ENCODE data around the gene TEX13D. TPM values are rescaled to one million over a fixed set of nuclear protein-coding genes. Genes with fewer than 3 reads are reported as not detected.
"Not testable (repeated sequence)": the region's sequence is repeated elsewhere in the genome, so short reads cannot be mapped to it uniquely, and the experiment has no call there.

TEX13D gene
- polyA plus RNA-seq (2011; rRNA removed) (not detected in 2 replicates), polyA minus RNA-seq (2011; rRNA and poly(A)+ RNA removed) (not detected in 2 replicates)

DNA sequence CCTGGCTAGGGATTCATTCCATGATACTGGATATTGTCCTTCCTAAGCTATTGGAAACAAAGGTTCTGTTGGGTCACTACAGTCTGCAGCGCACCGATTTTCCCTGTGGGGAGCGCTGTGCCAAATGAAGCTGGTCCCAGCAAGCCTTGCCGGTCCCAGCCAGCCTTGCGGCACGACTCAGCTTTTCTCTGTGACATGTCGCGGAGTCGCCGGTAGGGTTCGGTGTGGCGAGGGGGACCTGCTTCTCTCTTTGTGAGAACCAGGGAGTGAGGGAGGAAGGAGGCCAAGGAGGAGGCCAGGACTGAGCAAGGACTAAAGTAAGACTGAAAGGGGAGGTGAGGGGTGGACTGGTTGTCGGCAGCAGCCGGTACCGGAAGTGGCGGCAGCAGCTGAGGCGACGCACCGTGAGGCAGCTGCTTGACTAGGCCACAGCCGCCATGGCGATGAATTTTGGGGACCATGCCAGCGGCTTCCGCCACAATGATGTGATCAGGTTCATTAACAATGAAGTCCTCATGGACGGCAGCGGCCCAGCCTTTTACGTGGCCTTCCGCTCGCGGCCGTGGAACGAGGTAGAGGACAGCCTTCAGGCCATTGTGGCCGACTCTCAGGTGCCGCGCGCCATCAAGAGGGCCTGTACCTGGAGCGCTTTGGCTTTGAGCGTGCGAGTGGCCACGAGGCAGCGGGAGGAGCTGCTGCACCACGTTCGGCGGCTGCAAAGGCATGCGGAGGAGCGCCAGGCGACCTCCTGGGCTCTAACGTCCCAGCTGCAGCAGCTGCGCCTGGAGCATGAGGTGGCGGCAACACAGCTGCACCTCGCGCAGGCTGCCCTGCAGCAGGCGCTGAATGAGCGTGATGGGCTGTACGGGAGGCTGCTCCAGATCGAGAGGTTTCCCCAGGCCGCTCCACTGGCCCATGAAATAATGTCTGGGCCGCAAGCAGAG lies at the start of gene TEX13D:
Gene TEX13D (plus strand): TSS at position 180 of the 944 bp plus-strand sequence. CDS start 258 bp downstream, at position 438.
- Histone ChIP-seq H3K36me3 (ENCODE audit: control insufficient read depth, insufficient read depth, low read length) (no peaks in the 10 kb centered on the region), H3K4me3 (ENCODE audit: low read depth, low read length) (no peak within 1 kb of the TSS), H3K27me3 (ENCODE audit: control insufficient read depth, insufficient read depth, low read length) (no peaks in the 10 kb centered on the region)
- DNase-seq (ENCODE audit: low read depth), result no peak
- ChIA-PET POLR2A (no interaction called here), CTCF (no interaction called here)
- TF ChIP-seq, protein P1, sequence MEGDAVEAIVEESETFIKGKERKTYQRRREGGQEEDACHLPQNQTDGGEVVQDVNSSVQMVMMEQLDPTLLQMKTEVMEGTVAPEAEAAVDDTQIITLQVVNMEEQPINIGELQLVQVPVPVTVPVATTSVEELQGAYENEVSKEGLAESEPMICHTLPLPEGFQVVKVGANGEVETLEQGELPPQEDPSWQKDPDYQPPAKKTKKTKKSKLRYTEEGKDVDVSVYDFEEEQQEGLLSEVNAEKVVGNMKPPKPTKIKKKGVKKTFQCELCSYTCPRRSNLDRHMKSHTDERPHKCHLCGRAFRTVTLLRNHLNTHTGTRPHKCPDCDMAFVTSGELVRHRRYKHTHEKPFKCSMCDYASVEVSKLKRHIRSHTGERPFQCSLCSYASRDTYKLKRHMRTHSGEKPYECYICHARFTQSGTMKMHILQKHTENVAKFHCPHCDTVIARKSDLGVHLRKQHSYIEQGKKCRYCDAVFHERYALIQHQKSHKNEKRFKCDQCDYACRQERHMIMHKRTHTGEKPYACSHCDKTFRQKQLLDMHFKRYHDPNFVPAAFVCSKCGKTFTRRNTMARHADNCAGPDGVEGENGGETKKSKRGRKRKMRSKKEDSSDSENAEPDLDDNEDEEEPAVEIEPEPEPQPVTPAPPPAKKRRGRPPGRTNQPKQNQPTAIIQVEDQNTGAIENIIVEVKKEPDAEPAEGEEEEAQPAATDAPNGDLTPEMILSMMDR (IDR thresholded peaks at IDR 0.05; ENCODE audit: insufficient read depth, low read depth, low read length), result no peak

DNA sequence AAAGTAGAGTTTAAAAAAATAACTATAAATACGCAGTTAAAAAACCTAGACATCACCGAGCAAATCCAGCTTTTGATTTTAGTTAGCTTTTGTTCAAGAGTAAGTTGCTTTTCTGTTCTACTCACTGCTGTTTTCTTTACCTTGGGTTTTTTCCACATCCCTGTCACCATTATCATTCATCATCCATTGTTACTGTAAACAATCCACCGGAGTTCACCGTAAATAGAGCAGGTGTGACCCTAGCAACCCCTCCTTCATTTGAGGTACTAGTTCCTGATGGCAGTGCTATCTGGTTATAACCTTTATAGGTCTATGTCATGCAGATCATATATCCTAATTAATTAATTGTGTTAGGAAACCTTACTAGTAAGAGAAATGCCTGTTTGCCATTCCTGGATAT lies 43.0 kb upstream of the TEX13D start:
- no peaks in the 10 kb centered on the region for H3K27me3 ChIP-seq (ENCODE audit: control insufficient read depth, insufficient read depth, low read length)
- ChIA-PET CTCF (no interaction called here), POLR2A (no interaction called here)
- H3K4me3 ChIP-seq (ENCODE audit: low read depth, low read length), result no peak overlapping the region
- TF ChIP-seq, protein P1 (IDR thresholded peaks at IDR 0.05; ENCODE audit: insufficient read depth, low read depth, low read length), result no peak
- DNase-seq (ENCODE audit: low read depth), result no peak
- no peaks in the 10 kb centered on the region for H3K36me3 ChIP-seq (ENCODE audit: control insufficient read depth, insufficient read depth, low read length)

DNA sequence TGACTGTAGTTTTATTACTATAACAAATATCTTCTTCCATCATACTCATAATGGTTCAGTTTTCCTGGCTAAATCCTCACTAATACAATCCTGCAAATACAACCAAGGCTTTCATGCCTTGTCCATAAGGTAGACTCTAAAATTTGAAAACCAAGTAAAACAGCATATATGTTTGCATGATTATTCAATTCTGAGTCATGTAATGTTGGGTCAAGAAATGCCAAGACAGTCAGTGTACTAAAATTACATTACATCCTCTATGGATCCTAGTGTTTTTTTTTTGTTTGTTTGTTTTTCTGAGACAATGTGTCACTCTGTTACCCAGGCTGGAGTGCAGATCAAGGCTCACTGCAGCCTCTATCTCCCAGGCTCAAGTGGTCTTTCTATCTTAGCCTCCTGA lies 38.6 kb upstream of the TEX13D start:
- ChIA-PET POLR2A (no interaction called here), CTCF (no interaction called here)
- TF ChIP-seq, protein P1 (IDR thresholded peaks at IDR 0.05; ENCODE audit: insufficient read depth, low read depth, low read length), result no peak
- no peaks in the 10 kb centered on the region for H3K27me3 ChIP-seq (ENCODE audit: control insufficient read depth, insufficient read depth, low read length)
- no peak for DNase-seq (ENCODE audit: low read depth)
- H3K36me3 ChIP-seq (ENCODE audit: control insufficient read depth, insufficient read depth, low read length), result no peaks in the 10 kb centered on the region
- no peak overlapping the region for H3K4me3 ChIP-seq (ENCODE audit: low read depth, low read length)

DNA sequence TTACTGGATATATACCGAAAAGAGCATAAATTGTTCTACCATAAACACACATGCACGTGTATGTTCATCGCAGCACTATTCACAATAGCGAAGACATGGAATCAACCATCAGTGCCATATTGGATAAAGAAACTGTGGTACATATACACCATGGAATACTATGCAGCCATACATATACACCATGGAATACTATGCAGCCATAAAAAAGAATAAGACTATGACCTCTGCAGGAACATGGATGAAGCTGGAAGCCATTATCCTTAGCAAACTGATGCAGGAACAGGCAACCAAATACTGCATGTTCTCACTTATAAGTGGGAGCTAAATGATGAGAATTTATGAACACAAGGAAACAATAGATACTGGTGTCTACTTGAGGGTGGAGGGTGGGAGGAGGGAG lies 33.1 kb upstream of the TEX13D start:
- H3K4me3 ChIP-seq (ENCODE audit: low read depth, low read length); H3K27me3 ChIP-seq (ENCODE audit: control insufficient read depth, insufficient read depth, low read length); DNase-seq (ENCODE audit: low read depth); CTCF ChIA-PET; POLR2A ChIA-PET; H3K36me3 ChIP-seq (ENCODE audit: control insufficient read depth, insufficient read depth, low read length): not testable (repeated sequence)

DNA sequence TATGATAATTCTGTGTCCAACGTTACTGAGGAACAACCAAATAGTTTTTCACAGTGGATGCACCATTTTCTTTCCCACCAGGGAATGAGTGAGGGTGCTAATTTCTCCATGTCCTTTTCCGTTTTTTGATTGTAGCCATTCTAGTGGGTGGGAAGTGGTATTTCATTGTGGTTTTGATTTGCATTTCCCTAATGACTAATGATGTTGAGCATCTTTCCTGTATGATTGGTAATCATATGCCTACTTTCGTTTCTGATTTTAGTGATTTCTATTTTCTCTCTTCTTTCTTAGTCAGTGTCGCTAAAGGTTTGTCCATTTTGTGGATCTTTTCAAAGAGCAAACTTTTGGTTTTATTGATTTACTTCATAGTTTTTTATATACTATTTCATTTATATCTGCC lies 32.1 kb upstream of the TEX13D start:
- H3K27me3 ChIP-seq (ENCODE audit: control insufficient read depth, insufficient read depth, low read length), result no peaks in the 10 kb centered on the region
- TF ChIP-seq, protein P1 (IDR thresholded peaks at IDR 0.05; ENCODE audit: insufficient read depth, low read depth, low read length), result no peak
- ChIA-PET CTCF (no interaction called here), POLR2A (no interaction called here)
- no peak for DNase-seq (ENCODE audit: low read depth)
- no peak overlapping the region for H3K4me3 ChIP-seq (ENCODE audit: low read depth, low read length)
- H3K36me3 ChIP-seq (ENCODE audit: control insufficient read depth, insufficient read depth, low read length), result no peaks in the 10 kb centered on the region
